ENCODE data around the gene OOEP. TPM values are rescaled to one million over a fixed set of nuclear protein-coding genes. Genes with fewer than 3 reads are reported as not detected.

OOEP gene
- total and polyA plus RNA-seq, 2 of the 13 experiments (the other 11 are each of a cell fraction or from before 2014, with no cell fraction given), result not detected

GRCh38 chr6:73400656-73401055 is 31.0 kb upstream of the OOEP start:
- ChIA-PET POLR2A (no interaction called here), CTCF (ENCODE audit: low intra/inter-chr PET ratio, low total read pairs) (no interaction called here)
- no peak for TF ChIP-seq SMARCC2 (IDR thresholded peaks at IDR 0.05)
- TF ChIP-seq GTF3A (CRISPR knock-in tag; conservative IDR thresholded peaks at IDR 0.05), result no peak
- TF ChIP-seq, protein P1, sequence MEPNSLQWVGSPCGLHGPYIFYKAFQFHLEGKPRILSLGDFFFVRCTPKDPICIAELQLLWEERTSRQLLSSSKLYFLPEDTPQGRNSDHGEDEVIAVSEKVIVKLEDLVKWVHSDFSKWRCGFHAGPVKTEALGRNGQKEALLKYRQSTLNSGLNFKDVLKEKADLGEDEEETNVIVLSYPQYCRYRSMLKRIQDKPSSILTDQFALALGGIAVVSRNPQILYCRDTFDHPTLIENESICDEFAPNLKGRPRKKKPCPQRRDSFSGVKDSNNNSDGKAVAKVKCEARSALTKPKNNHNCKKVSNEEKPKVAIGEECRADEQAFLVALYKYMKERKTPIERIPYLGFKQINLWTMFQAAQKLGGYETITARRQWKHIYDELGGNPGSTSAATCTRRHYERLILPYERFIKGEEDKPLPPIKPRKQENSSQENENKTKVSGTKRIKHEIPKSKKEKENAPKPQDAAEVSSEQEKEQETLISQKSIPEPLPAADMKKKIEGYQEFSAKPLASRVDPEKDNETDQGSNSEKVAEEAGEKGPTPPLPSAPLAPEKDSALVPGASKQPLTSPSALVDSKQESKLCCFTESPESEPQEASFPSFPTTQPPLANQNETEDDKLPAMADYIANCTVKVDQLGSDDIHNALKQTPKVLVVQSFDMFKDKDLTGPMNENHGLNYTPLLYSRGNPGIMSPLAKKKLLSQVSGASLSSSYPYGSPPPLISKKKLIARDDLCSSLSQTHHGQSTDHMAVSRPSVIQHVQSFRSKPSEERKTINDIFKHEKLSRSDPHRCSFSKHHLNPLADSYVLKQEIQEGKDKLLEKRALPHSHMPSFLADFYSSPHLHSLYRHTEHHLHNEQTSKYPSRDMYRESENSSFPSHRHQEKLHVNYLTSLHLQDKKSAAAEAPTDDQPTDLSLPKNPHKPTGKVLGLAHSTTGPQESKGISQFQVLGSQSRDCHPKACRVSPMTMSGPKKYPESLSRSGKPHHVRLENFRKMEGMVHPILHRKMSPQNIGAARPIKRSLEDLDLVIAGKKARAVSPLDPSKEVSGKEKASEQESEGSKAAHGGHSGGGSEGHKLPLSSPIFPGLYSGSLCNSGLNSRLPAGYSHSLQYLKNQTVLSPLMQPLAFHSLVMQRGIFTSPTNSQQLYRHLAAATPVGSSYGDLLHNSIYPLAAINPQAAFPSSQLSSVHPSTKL (CRISPR knock-in tag; IDR thresholded peaks at IDR 0.05), result no peak
- TF ChIP-seq ZNF552 (CRISPR knock-in tag; IDR thresholded peaks at IDR 0.05; ENCODE audit: borderline replicate concordance), result no peak
- H3K4me3 ChIP-seq (replicated peaks in 1 of 3; ENCODE audit: insufficient read depth in 1 of 3, low read depth in 2 of 3, low read length in 3 of 3), result no peak overlapping the region
- H3K4me1 ChIP-seq (ENCODE audit: insufficient read depth, low read length), result no peaks in the 10 kb centered on the region
- H2AFZ ChIP-seq (ENCODE audit: low read length), result no peak overlapping the region
- H3K4me2 ChIP-seq (ENCODE audit: low read depth, low read length), result no peak overlapping the region
- intact Hi-C loops (cut with micrococcal nuclease; ENCODE audit: unreplicated experiment), result no loop called here
- DNase-seq (ENCODE audit: low spot score) (no peak), FAIRE-seq (no peak), ATAC-seq (no peak)
- no peaks in the 10 kb centered on the region for H3K79me2 ChIP-seq (ENCODE audit: insufficient read depth, low read length)
- no peaks in the 10 kb centered on the region for H3K27me3 ChIP-seq (ENCODE audit: control insufficient read depth in 1 of 2, insufficient read depth in 2 of 2, low read length in 2 of 2)
- no peaks in the 10 kb centered on the region for H3K36me3 ChIP-seq (replicated peaks in 1 of 2; ENCODE audit: control insufficient read depth in 1 of 2, insufficient read depth in 2 of 2, low read length in 2 of 2)
- no TSS peak for BruUV-seq (replicated peaks)
- H4K20me1 ChIP-seq (ENCODE audit: insufficient read depth, low read length), result no peaks in the 10 kb centered on the region
- no peak overlapping the region for H3K27ac ChIP-seq (ENCODE audit: extremely low read length, insufficient read depth, low read length)
- no peaks in the 10 kb centered on the region for H3K9me3 ChIP-seq (ENCODE audit: low read length)
- no peak overlapping the region for H3K9ac ChIP-seq (ENCODE audit: insufficient read depth, low read depth, low read length)
- in situ Hi-C loops (cut with HindIII; ENCODE audit: extremely low pct_ligation_motif_present, low pct_unique_long_range_greater_than_20kb), result no loop called here

- Histone ChIP-seq H3K27ac (ENCODE audit: extremely low read length, insufficient read depth, low read length) (no peak overlapping the region), H4K20me1 (ENCODE audit: insufficient read depth, low read length) (no peaks in the 10 kb centered on the region), H3K4me2 (ENCODE audit: low read depth, low read length) (no peak overlapping the region), H3K9ac (ENCODE audit: insufficient read depth, low read depth, low read length) (no peak overlapping the region), H3K27me3 (ENCODE audit: control insufficient read depth in 1 of 2, insufficient read depth in 2 of 2, low read length in 2 of 2) (0 out of 5 replicates have a peak, but pooled peaks cover 0 to 3% of the 10 kb centered on the region in 2 experiments), H3K4me1 (ENCODE audit: insufficient read depth, low read length) (no peaks in the 10 kb centered on the region), H2AFZ (ENCODE audit: low read length) (no peak overlapping the region), H3K36me3 (replicated peaks in 1 of 2; ENCODE audit: control insufficient read depth in 1 of 2, insufficient read depth in 2 of 2, low read length in 2 of 2) (no peaks in the 10 kb centered on the region), H3K79me2 (ENCODE audit: insufficient read depth, low read length) (no peaks in the 10 kb centered on the region), H3K4me3 (replicated peaks in 1 of 3; ENCODE audit: insufficient read depth in 1 of 3, low read depth in 2 of 3, low read length in 3 of 3) (no peak overlapping the region), H3K9me3 (ENCODE audit: low read length) (no peaks in the 10 kb centered on the region)
- TF ChIP-seq ATRX (CRISPR knock-in tag; IDR thresholded peaks at IDR 0.05; ENCODE audit: borderline replicate concordance) (no peak), AKAP8 (CRISPR knock-in tag; IDR thresholded peaks at IDR 0.05) (no peak)
- in situ Hi-C loops (cut with HindIII; ENCODE audit: extremely low pct_ligation_motif_present, low pct_unique_long_range_greater_than_20kb) (no loop called here), intact Hi-C loops (cut with micrococcal nuclease; ENCODE audit: unreplicated experiment) (no loop called here)
- ATAC-seq, result no peak
- no peak for DNase-seq (ENCODE audit: low spot score)
- CTCF ChIA-PET (ENCODE audit: low intra/inter-chr PET ratio, low total read pairs), result no interaction called here
- WGBS (ENCODE audit: low lambda C conversion rate), result 67% methylated on average over 10 of the region's 10 CpGs
- BruUV-seq (replicated peaks), result no TSS peak
- POLR2A ChIA-PET, result no interaction called here
- FAIRE-seq, result no peak
Measured at GRCh38 chr6:73395875-73396274, 26.2 kb upstream of the OOEP start.

Measured in HepG2 (cell line).